Upper lobe of left lung (tissue), 4 donors: ENCODE results near the gene SERHL2.
"Not testable (repeated sequence)": the region's sequence is repeated elsewhere in the genome, so short reads cannot be mapped to it uniquely, and the experiment has no call there.

Experiments used
- POLR2A ChIP-seq, 4 donors: fragments of 450-650 bp; IDR thresholded peaks; one replicate each; pipeline ENCODE4 v1.5.1; 2016 to 2017; ENCODE audit warnings: antibody characterized with exemption in 4 of 4, mild to moderate bottlenecking in 2 of 4
- TF ChIP-seq, protein P1 (sequence below), 6 experiments: fragments of 450-650 bp in 4 of 6; fragments of 200-600 bp in 2 of 6; sonication (generic) in 2 of 6; IDR thresholded peaks; one replicate each; pipeline ENCODE4 v1.5.1; 2016 to 2019; ENCODE audit warnings: antibody characterized with exemption in 6 of 6

GRCh38 chr22:42508327-42508974 lies 45.3 kb upstream of the SERHL2 start:
- TF ChIP-seq, protein P1, sequence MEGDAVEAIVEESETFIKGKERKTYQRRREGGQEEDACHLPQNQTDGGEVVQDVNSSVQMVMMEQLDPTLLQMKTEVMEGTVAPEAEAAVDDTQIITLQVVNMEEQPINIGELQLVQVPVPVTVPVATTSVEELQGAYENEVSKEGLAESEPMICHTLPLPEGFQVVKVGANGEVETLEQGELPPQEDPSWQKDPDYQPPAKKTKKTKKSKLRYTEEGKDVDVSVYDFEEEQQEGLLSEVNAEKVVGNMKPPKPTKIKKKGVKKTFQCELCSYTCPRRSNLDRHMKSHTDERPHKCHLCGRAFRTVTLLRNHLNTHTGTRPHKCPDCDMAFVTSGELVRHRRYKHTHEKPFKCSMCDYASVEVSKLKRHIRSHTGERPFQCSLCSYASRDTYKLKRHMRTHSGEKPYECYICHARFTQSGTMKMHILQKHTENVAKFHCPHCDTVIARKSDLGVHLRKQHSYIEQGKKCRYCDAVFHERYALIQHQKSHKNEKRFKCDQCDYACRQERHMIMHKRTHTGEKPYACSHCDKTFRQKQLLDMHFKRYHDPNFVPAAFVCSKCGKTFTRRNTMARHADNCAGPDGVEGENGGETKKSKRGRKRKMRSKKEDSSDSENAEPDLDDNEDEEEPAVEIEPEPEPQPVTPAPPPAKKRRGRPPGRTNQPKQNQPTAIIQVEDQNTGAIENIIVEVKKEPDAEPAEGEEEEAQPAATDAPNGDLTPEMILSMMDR (IDR thresholded peaks at IDR 0.05): not testable (repeated sequence)
- TF ChIP-seq POLR2A (IDR thresholded peaks at IDR 0.05): not testable (repeated sequence)
